GM19193 (cell line): ENCODE measurements around the gene SIRPB2.

Source experiments
- POLR2A ChIP-seq: IDR thresholded peaks from 4 replicates; pipeline ENCODE4 v1.6.1; 2011; ENCODE audit not compliant: insufficient read depth, insufficient read length; ENCODE audit errors: extremely low read depth

Gene SIRPB2

DNA sequence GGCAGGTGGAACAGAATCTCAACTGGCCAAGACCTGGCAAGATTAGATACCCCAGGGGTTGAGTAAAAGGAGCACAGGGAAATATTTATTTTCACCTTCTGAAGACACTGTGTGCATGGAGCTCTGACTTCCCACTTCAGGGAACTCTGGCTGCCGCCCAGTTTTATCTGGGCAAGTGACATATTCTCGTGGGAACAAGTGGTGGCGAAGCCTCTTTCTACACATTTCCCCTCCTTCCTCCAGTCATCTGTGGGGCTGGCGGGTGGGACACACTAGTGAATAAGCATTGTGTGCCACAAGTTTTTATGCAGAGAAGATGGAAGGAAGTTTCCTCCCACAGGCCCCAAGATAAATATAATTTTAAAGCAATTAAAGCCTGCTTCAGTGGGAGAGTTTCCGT, 48.1 kb downstream of the SIRPB2 start:
- no peak for TF ChIP-seq POLR2A

DNA sequence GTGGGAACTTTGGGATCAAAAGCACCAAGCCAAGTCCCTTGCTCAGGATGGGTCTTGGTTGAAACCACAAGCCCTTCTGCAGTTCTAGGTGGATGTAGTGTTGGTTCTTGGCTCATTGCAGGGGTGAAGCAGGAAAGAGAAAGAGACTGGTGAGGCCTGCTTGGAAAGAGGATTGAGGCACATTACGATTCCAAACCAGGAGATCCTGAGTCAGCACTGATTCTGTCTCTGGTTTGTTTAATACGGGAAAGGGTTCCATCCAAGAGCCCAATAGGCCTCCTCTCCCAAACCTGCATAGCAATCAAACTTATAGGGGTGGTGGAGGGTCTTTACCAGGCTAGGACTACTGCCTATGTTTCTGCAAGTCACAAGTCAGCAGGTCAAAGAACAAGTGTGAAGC, 48.9 kb downstream of the SIRPB2 start:
- TF ChIP-seq POLR2A: no peak

DNA sequence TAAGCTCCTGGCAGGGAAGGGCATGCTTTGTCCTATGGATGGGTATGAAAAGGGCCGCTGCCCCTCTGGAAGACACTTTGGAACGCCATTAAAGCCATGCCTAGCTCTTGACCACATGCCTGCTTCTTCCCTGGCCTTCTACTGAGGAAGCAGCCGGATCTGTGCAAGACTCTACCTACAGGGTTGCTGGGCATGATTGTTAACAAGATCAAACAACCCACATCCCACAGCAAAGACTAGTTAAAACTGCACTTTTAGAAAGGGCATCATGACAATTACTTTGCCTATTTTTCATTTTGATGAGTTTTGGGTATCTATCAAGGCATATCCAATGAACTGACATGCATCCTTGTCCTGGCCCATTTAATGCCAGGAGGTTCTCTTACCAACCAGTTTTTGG, 50.1 kb downstream of the SIRPB2 start:
- no peak for TF ChIP-seq POLR2A

DNA sequence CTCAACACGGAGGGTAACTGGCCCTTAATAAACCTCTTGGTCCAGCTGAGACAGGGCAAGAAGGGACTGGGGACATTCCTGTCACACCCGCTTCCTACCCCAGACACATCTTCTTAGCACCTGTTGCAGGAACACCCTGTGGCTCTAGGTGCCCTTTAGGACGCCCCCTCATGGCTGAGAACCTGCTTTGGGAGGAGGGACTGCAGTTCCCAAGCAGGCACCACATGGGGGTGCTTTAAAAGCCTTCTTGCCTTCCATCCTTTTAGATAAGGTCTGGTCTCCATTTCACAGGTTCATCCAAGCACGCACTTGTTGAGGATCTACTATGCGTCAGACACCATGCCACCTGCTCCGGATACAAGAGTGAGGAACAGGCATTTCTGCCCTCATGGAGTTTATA, 51.2 kb downstream of the SIRPB2 start:
- no peak for TF ChIP-seq POLR2A

DNA sequence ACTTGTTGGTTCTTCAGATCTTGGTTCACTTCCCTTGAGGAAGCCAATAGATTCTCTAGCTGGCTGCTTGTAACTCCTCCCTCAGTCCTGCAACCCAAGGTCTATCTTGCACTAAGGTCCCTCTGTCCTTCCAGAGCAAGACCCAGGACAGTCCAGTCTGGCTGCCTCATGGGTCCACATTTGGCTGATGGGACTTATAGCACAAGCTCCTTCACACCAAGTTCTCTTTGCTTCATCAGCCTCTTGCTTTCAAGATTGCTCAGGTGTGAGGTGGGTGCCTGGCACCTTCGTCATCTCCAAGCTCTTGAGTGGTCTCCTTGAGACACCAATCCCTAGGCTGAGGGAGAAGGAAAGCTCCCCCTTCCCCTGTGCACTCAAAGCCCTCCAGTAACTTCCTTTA, 52.9 kb downstream of the SIRPB2 start:
- TF ChIP-seq POLR2A: no peak

DNA sequence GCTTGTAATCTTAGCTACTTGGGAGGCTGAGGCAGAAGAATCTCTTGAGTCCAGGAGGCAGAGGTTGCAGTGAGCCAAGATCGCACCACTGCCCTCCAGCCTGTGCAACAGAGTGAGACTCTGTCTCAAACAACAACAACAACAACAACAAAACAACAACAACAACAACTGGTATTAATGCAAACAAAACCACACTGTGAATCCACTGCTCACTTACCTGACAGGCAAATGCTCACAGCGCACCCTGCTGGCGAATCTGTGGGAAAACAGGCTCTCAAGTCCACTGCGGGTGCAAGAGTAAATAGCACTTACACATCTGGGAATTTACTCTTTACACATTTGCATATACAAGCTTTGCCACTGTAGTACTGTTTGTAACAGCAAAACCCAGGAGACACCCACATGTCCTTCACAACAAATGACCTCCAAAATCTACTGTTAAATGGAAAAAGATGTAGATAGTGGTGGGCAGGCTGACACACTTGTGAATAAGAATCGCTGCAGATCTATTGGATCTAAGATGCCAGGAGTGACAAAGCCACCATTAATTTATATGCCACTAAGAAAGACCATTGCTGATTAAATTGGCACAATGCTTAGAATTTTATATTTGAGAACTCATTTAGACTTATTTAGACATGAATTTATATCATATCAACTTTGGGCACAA, 53.9 kb downstream of the SIRPB2 start:
- TF ChIP-seq POLR2A: no peak

DNA sequence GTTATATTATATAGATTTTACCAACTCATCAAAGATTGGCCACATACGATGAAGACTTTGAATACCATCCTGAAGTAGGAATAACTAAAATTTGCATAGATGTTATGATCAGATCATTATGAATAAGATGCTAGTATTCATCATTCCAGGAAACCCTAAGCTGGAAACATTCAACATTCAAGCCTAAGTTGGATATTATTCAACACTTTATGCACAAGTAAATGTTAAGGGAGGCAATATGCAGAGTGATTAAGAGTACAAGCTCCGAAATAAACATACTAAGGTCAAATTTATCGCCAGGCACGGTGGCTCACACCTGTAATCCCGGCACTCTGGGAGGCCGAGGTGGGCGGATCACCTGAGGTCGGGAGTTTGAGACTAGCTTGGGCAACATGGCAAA, 55.0 kb downstream of the SIRPB2 start:
- no peak for TF ChIP-seq POLR2A

DNA sequence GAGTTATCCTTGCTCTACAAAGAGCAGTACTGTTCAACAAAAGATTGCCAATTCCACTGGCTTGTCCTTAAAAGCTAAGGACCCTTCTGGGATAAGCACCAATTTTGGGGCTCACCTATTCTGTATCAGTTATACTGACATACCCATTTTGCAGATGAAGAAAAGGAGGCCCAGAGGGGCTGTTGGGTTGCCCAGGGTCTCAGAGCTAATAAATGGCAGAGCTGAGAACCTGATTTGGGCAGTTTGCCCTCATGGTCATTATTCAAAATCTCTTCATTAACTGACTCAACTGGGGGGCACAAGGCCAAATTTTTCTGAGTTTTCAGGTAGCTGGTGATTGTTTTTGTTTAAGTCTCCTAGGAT, 55.9 kb downstream of the SIRPB2 start:
- no peak for TF ChIP-seq POLR2A

DNA sequence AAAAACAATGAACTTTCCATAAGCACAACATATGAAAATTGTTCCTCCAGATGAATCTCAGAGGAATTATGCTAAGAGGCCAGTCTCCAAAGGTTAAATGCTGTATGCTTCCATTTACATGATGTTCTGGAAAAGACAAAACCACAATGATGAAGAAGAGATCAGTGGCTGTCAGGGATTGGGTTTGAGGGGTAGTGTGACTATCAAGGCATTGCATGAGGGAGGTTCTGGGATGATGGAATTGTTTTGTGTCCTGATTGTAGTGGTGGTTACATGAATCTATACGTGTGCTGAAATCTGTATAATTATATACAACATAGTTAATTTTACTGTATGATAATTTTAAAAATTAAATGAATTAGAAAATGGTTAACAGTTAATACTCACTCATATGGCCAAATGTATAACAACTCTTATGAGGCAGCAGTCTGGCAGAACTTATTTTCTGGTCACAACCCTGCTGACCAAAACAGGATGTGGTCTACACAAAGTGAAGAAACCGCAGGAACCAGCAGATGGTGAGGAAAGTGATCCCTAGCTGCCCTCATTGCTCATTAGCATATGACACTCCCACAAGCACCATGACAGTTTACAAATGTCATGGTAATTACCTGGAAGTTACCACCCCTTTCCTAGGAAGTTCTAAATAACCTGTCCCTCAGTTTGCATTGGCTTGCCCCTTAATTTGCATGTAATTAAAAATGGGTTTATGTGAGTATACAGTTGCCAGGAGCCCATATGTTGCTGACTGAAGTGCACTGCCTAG, 56.5 kb downstream of the SIRPB2 start:
- TF ChIP-seq POLR2A: no peak

DNA sequence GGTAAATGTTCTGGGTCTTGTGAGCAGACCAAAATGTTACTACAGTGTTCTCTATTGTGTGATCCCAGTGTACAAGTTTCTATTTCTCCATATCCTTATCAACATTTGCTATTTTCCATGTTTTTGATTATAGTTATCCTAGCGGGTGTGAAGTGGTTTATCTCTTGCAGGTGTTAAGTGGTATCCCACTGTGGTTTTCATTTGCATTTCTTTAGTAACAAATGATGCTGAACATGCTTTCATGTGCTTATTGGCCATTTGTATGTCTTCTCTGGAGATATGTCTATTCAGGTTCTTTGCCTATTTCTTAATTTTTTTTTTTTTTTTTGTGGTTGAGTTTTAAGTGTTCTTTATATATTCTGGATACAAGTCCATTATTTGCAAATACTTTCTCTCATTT, 60.1 kb downstream of the SIRPB2 start:
- TF ChIP-seq POLR2A: no peak

DNA sequence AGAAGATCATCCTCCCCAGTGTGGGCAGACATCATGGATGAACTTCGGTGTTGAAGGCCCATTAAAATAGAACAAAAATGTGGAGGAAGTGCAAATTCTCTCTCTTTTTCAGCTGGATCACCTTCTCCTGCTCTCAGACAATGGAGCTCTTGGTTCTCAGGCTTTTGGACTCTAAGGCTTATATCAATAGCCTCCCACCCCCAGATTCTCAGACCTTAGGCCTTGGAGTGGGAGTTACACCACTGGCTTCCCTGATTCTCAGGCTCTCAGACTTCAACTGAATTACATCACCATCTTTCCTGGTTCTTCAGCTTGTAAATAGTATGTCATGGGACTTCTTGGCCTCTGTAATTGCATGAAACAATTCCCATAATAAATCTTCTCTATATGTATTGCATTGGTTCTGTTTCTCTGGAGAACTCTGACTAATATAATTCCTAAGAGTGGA, 61.2 kb downstream of the SIRPB2 start:
- TF ChIP-seq POLR2A: no peak

DNA sequence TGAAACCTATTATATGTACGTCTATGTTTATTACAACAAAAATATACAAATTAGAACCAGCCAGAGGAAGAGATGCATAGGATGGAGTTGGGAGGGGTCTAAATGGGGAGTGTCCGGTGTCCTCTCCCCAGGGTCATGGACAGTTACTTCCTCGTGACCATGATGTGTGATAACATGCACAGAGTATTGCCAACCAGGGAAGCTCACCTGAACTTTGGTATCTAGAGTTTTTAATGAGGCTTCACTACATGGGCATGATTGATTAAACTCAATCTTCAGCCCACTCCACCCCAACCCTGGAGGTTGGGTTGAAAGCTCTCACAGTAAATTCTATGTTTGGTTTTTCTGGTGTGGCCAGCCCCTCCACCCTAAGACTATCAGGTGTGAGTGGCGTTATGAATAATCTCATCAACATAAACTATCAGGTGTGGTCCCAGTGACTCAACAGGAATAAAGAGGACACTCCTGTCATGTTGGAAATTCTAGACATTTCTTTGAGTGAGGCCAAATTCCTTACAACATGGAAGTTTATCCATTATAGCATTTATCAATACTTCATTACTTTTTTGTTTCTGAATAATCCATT, 62.0 kb downstream of the SIRPB2 start:
- TF ChIP-seq POLR2A: no peak

DNA sequence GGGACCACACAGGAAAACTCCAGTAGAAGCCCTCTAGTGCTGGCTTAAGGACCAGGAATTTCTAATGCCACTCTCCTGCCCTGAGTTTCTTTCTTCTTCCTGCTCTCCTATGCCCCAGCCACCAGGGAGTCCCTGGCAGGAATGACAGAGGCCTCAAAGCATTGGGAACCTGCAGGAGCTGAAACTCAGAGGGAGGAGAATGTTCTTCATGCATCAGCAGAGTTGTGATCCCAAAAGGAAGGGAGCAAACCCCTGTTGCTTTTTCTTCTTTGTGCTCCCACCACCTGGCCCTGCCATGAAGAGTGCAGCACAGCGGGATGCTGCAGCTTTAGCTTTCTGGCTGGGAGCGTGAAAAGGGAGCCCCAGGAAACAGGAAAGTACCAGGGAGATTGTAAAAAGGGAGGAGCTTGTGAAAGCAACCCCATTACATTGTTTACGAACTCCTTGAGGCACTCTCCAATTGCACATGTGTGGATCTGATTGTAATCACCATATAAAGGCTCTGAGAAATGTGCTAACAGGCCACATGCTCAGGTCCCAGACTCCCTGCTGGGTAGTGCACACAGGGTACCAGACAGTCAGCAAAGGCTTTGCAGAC, 63.7 kb downstream of the SIRPB2 start:
- TF ChIP-seq POLR2A: no peak

DNA sequence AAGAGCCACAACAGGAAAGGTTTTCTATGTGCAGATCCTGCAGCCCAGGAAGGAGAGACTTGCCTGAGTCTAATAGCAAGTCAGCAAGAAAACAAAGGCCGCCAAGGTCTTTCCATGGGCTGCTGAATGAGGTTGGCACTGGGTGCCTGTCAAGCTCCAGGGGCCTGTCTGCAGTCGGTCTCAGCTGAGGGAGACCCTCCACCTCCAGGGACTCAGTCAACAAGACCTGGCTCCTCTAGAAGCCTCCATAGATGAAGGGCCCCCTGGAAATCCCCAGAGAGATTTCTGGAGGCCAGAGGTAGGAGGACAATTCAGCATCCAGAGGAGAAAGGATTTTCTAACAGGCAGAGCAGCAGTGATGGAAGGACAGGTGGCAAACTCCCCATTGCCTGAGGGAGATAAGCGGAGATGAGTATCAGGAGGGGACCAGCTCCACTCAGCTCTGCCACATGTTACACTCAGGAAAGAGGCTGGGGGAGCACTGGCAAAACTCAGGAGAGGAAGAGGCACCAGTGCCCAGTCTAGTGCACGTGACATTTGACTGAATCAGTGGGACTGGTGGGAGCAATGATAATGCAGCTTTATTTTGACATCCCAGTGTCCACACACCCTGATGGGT, 64.9 kb downstream of the SIRPB2 start:
- TF ChIP-seq POLR2A: no peak
